ENCODE measurements around the gene MAN2B2.

DNA sequence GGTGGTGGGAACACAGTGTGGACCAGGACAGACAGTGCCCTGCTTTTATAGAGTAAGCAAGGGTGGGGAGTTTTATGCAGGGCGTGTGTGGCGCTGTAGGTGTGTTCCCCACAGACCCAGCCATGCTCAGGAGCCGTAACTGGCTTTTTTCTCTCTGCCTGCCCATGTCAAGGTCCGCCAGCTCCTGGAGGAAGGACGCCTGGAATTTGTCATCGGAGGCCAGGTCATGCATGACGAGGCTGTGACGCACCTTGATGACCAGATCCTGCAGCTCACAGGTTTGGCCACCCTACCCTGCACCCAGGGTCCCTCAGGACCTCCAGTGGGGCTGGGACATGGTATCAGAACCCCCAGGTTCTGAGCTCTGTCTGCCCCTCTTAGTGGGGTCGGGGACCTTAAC lies 3.2 kb downstream of the MAN2B2 start:
- TF ChIP-seq TAF1 (IDR thresholded peaks at IDR 0.05; ENCODE audit: borderline replicate concordance, low read depth, low read length) (no peak), POLR2A (IDR thresholded peaks at IDR 0.05; ENCODE audit: low read depth, low read length) (no peak), POLR2AphosphoS5 (IDR thresholded peaks at IDR 0.05; ENCODE audit: low read depth, low read length) (no peak)
